Measurements from ENCODE around the gene HIGD2A.

HIGD2A gene

DNA sequence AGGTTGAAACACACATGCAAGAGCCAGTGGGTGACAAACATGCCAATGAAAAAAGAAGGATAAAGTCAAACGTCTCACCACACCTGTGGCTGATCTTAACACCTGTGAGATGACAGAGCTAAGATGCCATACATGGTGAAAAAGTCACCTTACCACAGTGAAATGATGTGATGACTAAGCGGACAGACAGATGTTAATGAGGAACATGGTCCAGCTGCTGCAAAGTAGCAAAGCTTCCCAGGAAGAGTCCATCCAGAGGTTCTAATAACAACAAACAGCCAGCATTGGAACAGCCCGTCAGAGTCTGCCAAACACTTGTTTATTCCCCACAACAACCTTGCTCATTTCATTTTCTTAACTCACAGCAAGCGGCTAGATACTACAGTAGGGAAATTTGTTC is 28.9 kb upstream of the HIGD2A start:
- peaks cover 37% of the 10 kb centered on the region for H3K36me3 ChIP-seq (ENCODE audit: insufficient read depth, low read depth, low read length)
- 0 out of 2 replicates have a peak, but pooled peaks cover 5% of the 10 kb centered on the region for H3K4me1 ChIP-seq (ENCODE audit: insufficient read depth, low read length)
- H3K9ac ChIP-seq (ENCODE audit: low read depth, low read length): no peak overlapping the region
- H3K4me3 ChIP-seq (ENCODE audit: low read length): peak overlapping the region; percentile 41
- H3K27ac ChIP-seq (ENCODE audit: low read length): no peak overlapping the region
- H3K27me3 ChIP-seq (ENCODE audit: insufficient read depth, low read length): peaks cover 30% of the 10 kb centered on the region
- no peaks in the 10 kb centered on the region for H3K9me3 ChIP-seq (ENCODE audit: insufficient read depth, low read depth, low read length)

DNA sequence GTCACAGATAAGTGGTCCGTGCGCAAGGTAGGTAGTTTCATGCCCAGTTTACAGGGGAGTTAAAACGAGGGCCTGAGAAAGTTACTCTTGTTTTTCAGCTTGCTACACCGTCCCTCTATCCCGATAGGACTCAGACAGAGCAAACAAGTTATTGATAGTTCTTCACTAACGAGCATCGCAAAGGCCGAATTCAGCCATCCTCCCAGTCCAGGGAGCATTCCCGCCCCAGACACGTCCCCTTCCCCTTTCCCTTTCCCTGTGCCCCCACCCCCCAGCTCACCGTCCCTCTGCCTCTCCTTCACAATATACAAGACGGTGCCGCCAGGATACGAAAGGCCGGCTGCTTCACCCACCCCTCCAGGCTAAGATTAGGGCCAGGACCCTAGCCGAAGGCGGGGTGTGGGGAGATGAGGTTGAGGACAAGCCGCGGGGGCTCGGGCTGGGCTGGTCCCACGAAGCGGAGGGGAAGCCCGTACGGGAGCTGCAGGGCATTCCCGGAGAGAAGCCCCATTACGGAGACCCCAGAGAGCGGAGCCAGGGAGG is 27.6 kb upstream of the HIGD2A start:
- H3K4me1 ChIP-seq (ENCODE audit: insufficient read depth, low read length): 0 out of 2 replicates have a peak, but pooled peaks cover 5% of the 10 kb centered on the region
- H3K4me3 ChIP-seq (ENCODE audit: low read length): peak overlapping the region; percentile 92

DNA sequence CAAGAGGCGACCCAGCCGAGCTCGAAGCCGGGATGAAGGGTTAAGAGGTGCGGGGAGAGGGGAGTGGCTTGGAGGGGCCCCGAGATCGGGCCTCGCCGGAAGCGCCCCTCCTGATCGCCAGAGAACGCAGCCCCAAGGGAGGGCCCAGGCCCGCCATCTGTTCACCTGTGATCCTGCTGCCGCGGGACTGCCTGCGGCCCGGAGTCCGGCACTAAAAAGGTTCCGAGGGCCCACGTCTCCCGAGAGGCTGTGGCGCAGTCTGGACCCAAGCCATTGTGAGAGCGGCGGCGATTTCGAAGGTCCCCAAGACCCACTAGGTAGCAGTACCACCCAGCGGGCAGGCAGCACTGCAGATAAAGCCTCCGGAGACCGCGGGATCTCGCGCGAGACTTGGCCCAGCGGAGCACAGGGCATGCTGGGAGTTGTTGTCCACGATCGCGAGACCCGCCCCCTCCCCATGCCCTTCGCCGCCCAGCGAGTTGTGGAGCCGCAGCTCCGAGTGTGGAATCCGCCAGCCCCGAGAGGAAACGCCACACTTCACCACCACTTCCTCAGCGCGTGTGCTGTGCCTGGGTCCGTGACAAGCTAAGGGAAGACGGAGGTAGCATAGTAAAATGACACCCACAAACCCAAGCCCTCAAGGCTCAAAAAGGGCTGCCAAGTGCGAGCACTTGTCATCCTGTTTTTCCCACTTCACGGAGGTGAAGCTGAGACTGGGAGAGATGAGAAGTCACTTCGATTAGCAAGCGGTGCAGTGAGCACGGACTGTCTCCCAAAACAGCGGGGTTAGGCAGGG is 26.9 kb upstream of the HIGD2A start, which contains the start of gene KIAA1191:
Gene KIAA1191, minus strand, starts transcription at position 328 of the 796 bp plus-strand sequence. CDS start 2,256 bp downstream, outside the sequence.
- peak within 1 kb of the TSS; percentile 92 for H3K4me3 ChIP-seq (ENCODE audit: low read length)
- peak within 1 kb of the TSS; percentile 57 for H3K27ac ChIP-seq (ENCODE audit: low read length)
- H3K4me1 ChIP-seq (ENCODE audit: insufficient read depth, low read length): 0 out of 2 replicates have a peak, but pooled peaks cover 5% of the 10 kb centered on the region
- H3K9ac ChIP-seq (ENCODE audit: low read depth, low read length): peak within 1 kb of the TSS; percentile 94
- H3K27me3 ChIP-seq (ENCODE audit: insufficient read depth, low read length): peaks cover 50% of the 10 kb centered on the region
- no peaks in the 10 kb centered on the region for H3K9me3 ChIP-seq (ENCODE audit: insufficient read depth, low read depth, low read length)
- H3K36me3 ChIP-seq (ENCODE audit: insufficient read depth, low read depth, low read length): peaks cover 22% of the 10 kb centered on the region

More for the DNA sequence above, 27.6 kb upstream of the HIGD2A start:
- no peaks in the 10 kb centered on the region for H3K9me3 ChIP-seq (ENCODE audit: insufficient read depth, low read depth, low read length)
- H3K27me3 ChIP-seq (ENCODE audit: insufficient read depth, low read length): peaks cover 43% of the 10 kb centered on the region
- peak overlapping the region; percentile 57 for H3K27ac ChIP-seq (ENCODE audit: low read length)
- H3K36me3 ChIP-seq (ENCODE audit: insufficient read depth, low read depth, low read length): peaks cover 28% of the 10 kb centered on the region
- H3K9ac ChIP-seq (ENCODE audit: low read depth, low read length): peak overlapping the region; percentile 94

DNA sequence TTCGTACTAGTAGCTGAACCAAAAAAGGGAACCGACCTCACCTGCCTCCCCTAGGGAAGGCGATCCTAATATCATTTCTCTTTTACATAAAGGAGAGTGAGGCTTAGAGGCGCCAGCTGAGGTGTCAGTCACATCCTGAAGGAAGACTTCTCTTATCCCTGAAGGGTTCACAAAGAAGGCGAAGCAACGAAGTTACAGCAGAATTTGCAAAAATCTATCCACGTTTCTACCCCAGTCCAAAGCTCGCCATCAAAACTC is 26.4 kb upstream of the HIGD2A start:
- Histone ChIP-seq H3K27ac (ENCODE audit: low read length) (no peak overlapping the region), H3K4me3 (ENCODE audit: low read length) (peak overlapping the region; percentile 92), H3K9ac (ENCODE audit: low read depth, low read length) (peak overlapping the region; percentile 94; the same call in 1 of the 2 replicates), H3K4me1 (ENCODE audit: insufficient read depth, low read length) (0 out of 2 replicates have a peak, but pooled peaks cover 5% of the 10 kb centered on the region), H3K9me3 (ENCODE audit: insufficient read depth, low read depth, low read length) (no peaks in the 10 kb centered on the region), H3K27me3 (ENCODE audit: insufficient read depth, low read length) (peaks cover 55% of the 10 kb centered on the region), H3K36me3 (ENCODE audit: insufficient read depth, low read depth, low read length) (peaks cover 19% of the 10 kb centered on the region; the same call in 1 of the 2 replicates)

DNA sequence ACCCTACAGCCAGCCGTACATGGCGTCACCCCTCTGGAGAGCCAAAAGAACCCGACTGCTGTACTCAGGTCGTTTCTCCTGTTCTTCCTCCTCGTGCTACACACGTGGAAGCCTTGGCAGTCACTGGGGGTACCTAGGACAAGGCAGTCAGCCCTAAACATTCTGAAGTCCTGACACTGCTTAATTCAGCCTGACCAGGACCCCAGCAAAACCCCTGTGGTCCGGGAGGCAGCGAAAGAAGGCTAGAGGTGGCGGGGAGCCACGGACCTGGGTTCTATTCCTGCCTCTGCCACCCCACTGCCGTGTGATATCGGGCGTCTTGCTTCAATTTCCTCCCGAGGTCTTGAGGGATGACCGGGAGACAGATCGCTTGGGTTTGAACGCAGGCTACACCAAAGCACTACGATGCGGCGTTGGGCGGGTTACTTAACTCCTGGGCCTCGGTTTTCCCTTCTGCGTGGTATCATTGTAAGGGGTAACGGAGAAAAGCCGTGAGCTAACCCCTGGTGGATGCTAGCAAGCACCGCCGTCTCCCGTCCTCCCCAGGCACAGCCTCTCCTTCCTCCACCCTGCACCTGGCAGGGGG is 23.7 kb upstream of the HIGD2A start:
- Histone ChIP-seq H3K9me3 (ENCODE audit: insufficient read depth, low read depth, low read length) (no peaks in the 10 kb centered on the region), H3K27me3 (ENCODE audit: insufficient read depth, low read length) (peaks cover 65% of the 10 kb centered on the region), H3K4me3 (ENCODE audit: low read length) (peak overlapping the region; percentile 74), H3K9ac (ENCODE audit: low read depth, low read length) (no peak overlapping the region), H3K36me3 (ENCODE audit: insufficient read depth, low read depth, low read length) (no peaks in the 10 kb centered on the region), H3K27ac (ENCODE audit: low read length) (no peak overlapping the region), H3K4me1 (ENCODE audit: insufficient read depth, low read length) (0 out of 2 replicates have a peak, but pooled peaks cover under 1% of the 10 kb centered on the region)

DNA sequence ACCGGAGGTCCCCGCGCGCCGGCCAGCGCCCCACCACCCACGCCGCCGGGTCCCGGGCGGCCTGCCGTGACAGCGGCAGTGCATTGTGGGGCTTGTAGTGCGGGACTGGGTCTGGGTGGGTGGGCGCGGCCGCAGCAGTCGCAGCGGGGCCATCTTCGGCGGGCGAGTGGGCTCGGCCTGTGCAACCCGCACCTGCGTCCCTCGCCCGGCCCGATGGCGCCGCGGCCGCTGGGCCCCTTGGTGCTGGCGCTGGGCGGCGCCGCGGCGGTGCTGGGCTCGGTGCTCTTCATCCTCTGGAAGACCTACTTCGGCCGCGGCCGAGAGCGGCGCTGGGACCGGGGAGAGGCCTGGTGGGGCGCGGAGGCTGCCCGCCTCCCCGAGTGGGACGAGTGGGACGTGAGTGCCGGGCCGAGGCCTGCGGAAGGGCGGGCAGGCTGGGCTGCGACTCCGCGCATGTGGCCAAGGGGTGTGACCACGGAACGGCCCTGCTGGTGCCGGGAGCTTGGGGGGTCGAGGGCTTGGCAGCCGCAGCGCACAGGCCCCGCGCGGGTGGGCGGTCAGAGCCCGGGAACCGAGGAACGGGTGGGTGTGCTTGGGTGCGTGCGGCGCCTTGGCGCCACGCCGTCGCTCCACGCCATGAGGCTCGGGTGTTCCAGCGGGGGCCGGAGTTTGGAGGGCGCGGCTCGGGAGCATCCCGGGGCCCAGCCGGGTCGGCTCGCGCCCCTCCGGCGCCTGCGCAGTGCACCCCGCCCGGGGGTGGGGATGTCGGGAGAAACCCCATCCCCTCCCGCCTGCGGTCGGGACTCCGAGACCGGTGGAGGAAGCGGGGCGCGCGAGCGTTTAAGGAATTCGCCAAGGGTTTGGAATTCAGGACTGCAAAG is 23.0 kb upstream of the HIGD2A start, which contains the start of gene ARL10:
Gene ARL10, plus strand, starts transcription at position 137 of the 881 bp plus-strand sequence. Its CDS starts 77 bp downstream, at position 214.
- peak within 1 kb of the TSS; percentile 43 for H3K9ac ChIP-seq (ENCODE audit: low read depth, low read length)
- peak within 1 kb of the TSS; percentile 74 for H3K4me3 ChIP-seq (ENCODE audit: low read length)
- no peaks in the 10 kb centered on the region for H3K36me3 ChIP-seq (ENCODE audit: insufficient read depth, low read depth, low read length)
- no peaks in the 10 kb centered on the region for H3K9me3 ChIP-seq (ENCODE audit: insufficient read depth, low read depth, low read length)
- H3K27ac ChIP-seq (ENCODE audit: low read length): no peak within 1 kb of the TSS
- peaks cover 65% of the 10 kb centered on the region for H3K27me3 ChIP-seq (ENCODE audit: insufficient read depth, low read length)
- no peaks in the 10 kb centered on the region for H3K4me1 ChIP-seq (ENCODE audit: insufficient read depth, low read length)

DNA sequence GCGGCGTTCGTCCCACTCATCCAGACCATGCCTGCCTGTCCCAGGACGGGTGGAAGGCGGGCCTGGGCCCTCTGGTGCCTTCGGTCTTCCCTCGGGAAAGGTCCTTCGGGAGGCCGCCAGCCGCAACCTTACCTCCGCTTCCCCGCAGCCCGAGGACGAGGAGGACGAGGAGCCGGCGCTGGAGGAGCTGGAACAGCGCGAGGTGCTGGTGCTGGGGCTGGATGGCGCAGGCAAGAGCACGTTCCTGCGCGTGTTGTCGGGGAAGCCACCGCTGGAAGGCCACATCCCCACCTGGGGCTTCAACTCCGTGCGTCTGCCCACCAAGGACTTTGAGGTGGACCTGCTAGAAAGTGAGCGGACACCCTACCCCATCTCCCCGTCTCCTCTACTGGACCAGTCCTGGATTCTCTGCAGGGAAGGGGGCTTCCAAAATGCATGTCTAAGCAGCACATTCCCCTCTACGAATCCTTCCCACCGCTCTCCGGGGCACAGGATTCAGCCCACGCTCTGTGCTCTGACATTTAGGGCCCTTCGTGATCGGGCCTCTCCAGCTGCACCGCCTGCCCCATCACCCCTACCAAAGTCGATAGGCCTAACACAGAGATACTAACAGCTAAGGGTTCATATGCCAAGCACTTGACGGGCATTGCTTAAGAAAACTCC is 22.2 kb upstream of the HIGD2A start:
- no peaks in the 10 kb centered on the region for H3K4me1 ChIP-seq (ENCODE audit: insufficient read depth, low read length)
- peaks cover 65% of the 10 kb centered on the region for H3K27me3 ChIP-seq (ENCODE audit: insufficient read depth, low read length)
- no peaks in the 10 kb centered on the region for H3K9me3 ChIP-seq (ENCODE audit: insufficient read depth, low read depth, low read length)
- H3K36me3 ChIP-seq (ENCODE audit: insufficient read depth, low read depth, low read length): no peaks in the 10 kb centered on the region
- peak overlapping the region; percentile 43 for H3K9ac ChIP-seq (ENCODE audit: low read depth, low read length)
- no peak overlapping the region for H3K27ac ChIP-seq (ENCODE audit: low read length)
- peak overlapping the region; percentile 74 for H3K4me3 ChIP-seq (ENCODE audit: low read length)

DNA sequence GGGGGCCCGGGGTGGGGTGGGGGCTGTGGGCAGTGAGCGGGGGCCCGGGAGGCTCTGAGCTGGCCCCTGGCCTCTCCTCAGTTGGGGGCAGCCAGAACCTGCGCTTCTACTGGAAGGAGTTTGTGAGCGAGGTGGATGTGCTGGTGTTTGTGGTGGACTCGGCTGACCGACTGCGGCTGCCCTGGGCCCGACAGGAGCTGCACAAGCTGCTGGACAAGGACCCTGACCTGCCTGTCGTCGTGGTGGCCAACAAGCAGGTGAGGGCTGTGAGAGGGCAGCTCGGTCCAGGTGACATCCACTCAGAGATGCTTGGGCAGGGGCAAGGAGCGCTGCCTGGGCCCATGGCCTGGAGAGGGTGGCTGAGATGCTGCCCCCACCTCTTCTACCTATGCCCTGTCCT is 19.8 kb upstream of the HIGD2A start:
- Histone ChIP-seq H3K36me3 (ENCODE audit: insufficient read depth, low read depth, low read length) (peaks cover 8% of the 10 kb centered on the region; the same call in 1 of the 2 replicates), H3K27me3 (ENCODE audit: insufficient read depth, low read length) (peaks cover 45% of the 10 kb centered on the region), H3K9me3 (ENCODE audit: insufficient read depth, low read depth, low read length) (no peaks in the 10 kb centered on the region), H3K9ac (ENCODE audit: low read depth, low read length) (no peak overlapping the region), H3K4me1 (ENCODE audit: insufficient read depth, low read length) (no peaks in the 10 kb centered on the region), H3K4me3 (ENCODE audit: low read length) (no peak overlapping the region), H3K27ac (ENCODE audit: low read length) (no peak overlapping the region)

DNA sequence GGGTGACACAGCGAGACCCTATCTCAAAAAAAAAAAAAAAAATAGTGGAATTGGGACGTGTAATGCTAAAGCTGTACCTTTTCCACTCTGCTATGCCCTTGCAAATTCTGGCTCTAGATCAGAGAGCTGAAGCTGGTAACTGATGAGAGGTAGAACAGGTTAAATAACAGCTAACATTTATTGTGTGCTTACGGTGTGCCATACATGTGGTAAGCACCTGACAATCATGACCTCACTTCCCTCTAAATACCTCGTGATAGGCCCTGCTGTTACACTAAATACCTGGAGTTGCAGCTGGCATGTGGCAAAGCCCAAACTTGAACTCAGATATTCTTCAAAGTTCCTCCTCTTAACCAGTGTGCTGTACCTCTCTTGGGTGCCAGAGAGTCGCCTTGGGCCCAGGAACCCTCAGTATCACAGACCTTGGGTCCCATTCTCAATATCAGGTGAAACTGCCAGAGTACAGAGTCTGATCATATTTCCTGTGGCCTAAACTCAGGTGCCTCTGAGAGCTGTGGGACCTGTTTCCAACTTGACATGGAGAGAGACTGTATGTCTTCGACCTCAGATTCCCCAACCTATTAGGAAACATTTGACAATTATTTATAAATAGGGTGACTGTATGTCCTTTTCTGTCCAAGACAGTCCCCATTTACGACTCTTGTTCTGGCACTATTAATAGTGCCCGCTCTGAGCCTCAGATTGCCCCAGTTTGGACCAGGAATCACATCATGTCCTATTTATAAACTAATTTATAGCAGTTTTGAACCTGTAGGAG is 18.4 kb upstream of the HIGD2A start:
- no peaks in the 10 kb centered on the region for H3K9me3 ChIP-seq (ENCODE audit: insufficient read depth, low read depth, low read length)
- peaks cover 31% of the 10 kb centered on the region for H3K27me3 ChIP-seq (ENCODE audit: insufficient read depth, low read length)
- H3K36me3 ChIP-seq (ENCODE audit: insufficient read depth, low read depth, low read length): peaks cover 8% of the 10 kb centered on the region; the same call in 1 of the 2 replicates
- no peak overlapping the region for H3K4me3 ChIP-seq (ENCODE audit: low read length)
- no peak overlapping the region for H3K27ac ChIP-seq (ENCODE audit: low read length)
- H3K4me1 ChIP-seq (ENCODE audit: insufficient read depth, low read length): no peaks in the 10 kb centered on the region
- no peak overlapping the region for H3K9ac ChIP-seq (ENCODE audit: low read depth, low read length)
